ENCODE results near the gene ZFYVE28.

DNA sequence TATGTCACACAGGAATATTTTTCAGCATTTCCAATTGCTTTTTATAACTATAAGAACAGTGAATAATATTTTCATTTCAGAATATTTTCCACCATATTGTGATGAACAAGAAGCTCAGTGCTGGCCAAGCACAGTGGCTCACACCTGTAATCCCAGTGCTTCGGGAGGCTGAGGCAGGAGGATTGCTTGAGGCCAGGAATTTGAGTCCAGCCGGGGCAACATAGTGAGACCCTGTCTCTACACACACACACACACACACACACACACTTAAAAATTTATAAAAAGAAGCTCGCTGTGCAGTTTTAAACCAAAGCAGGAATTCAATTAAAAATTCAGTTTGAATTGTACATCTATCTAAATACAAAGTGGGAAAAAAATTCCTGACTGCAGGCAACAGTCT is 3.2 kb downstream of the ZFYVE28 start:
- TF ChIP-seq CTCF (IDR thresholded peaks at IDR 0.05) (no peak), POLR2AphosphoS5 (IDR thresholded peaks at IDR 0.05) (no peak), EP300 (IDR thresholded peaks at IDR 0.05) (no peak), POLR2A (IDR thresholded peaks at IDR 0.05) (no peak)
